GM18520 (cell line): ENCODE data around the gene ABI3BP.

Experiments
- ATAC-seq: cut with Tn5 transposase; IDR thresholded peaks from one replicate; pipeline ENCODE4 v1.9.1; 2021; ENCODE audit not compliant: unreplicated experiment

ABI3BP gene

DNA sequence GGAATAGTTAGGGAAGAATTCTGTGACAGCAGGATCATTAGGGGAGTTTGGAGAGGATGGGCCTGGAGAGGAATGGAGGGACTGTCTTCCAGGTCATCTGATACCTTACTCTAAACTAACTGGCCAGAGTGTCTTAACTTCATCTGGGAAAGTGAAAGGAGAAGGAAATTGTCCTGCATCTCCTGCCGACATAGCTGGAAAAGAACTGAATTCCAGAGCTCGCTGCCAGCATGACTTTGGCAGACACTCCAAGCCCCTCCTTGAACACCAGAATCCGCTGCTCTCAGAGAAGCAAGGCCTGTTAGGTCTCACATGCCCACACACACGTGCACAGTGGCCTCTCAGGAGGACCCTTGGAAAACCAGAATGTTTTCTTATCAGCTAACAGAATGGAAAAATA lies 10.5 kb downstream of the ABI3BP start:
- ATAC-seq = no peak

DNA sequence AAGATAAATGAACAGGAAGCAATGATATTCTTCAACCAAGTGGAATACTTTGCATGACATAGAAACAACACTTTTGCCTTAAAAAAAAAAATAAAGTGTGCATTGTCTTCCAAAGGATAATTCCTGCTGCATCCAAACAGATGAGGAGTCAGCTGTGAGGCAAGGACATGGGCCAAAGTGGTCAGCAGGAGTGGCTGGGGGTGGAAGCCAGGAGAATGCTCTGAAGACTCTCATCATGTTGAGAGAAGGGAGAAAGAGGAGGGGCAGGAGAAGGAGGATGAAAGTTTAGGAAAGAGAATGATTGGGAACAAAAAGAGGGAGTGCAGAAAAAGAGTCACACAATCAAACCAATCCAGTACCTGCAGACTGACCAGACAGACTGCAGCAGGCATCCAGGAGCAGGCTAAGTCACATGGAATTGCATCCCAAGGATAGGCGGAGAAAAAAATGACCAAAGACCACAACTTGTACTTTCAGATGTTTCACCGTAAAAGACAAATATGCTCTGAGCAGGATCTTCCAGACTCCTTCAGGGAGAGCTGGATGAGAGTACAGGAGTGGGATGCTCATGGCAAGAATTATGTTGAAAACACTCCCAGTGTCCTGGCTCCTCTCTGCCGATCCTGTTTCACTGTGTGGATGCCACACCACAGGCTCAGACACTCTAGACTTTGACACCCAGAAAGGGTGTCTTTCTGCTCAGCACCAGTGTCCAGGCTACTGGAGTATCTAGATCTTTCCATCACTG lies 11.9 kb downstream of the ABI3BP start:
- ATAC-seq = no peak

DNA sequence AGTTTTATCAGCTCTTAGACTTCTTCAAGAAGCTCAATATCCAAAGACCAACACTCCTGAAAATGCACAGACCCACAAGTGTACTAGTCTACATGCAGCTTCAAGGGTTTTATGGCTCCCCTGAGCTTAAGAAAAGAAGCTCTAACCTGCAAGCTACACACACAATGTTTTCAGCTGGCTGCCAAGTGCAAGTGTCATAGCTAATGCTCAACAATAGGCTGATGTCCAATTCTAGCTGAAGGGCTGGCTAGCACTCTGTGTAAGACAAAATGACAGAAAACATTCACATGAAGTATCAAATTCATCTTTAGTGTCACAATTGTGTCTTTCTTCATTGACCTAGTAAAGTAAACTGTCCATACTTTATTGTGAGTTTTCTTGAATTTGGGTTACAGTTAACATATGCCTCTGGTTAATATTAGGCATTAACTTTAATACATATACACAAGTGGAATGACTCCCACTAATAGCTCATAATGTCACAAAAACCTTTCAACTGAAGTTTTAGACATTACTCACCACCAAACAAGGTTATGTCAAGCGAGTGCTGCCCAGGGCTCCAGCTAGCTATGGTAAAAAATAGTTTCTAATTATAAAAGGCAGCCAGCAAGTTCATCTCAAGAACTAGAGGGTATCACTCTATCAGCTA lies 15.1 kb downstream of the ABI3BP start:
- no peak for ATAC-seq

DNA sequence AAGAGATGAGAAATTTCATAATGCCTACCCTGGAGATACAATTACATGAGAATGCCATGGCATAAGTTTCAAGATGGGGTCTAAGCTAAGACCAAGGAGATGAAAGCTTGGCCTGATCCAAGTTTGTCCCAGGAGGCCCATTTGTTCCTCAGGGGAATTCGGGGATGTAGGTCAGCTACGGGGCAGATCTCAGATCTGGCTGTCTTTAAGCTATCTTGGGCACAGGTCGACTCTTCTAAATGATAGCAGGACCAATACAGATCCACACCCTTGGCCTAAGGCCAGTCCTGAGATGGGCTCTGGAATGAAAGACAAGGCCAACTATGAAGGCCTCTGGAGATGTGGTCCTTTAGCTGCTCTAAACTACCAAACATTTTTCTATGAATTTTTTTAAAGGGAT lies 16.6 kb downstream of the ABI3BP start:
- no peak for ATAC-seq

DNA sequence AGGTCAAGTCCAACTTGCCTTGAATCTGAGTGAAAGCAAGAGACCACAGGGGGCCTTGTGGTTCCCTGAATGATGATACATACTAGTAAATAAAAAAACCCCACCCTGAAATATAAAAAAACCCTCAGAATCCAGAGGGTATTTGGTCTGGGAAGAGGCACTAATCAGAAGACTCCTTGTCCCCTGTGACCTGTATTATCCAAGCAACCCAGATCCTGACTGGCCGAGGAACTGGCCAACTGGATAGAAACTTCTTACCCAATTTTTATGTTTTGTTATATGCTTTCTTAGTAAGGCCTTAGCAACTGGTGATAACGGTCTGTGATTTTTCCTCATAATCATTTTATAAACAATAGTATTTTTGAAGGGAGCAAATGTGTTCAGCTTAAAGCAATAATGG lies 17.5 kb downstream of the ABI3BP start:
- no peak for ATAC-seq

DNA sequence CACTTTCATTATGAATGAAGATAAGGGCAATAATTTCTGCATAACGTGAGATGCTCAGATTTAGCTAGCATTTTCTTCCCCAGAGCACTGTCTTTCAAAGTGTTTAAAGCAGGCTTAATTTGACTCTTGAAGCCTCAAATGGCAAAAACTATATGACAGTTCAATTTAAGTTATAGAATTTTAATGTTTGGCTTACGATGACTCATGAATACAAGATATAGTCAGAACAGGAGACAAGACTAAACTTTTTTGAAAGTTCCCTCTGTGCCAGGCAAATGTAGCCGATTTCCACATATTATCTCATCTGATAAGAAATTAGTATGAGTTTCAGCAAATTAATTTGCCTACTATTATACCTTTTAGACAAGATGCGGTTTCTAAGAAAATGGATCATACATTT lies 19.6 kb downstream of the ABI3BP start:
- no peak for ATAC-seq

DNA sequence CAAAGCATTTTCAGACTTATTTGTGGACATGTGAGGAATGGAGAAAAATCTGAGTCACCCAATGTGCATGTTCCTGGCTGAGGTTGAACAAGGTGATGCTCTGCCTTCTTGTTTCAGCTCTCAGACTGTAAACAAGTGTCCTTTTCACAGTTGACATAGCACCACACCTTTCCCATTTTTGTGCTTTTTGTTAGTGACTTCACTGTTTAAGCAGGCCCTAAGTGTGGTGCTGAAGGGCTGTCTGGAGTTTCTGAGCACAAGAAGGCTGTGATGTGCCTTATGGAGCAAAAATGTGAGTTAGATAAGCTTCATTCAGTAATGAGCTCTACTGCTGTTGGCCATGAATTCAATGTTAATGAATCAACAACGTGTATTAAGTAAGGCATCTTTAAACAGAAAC lies 20.4 kb downstream of the ABI3BP start:
- ATAC-seq = no peak

DNA sequence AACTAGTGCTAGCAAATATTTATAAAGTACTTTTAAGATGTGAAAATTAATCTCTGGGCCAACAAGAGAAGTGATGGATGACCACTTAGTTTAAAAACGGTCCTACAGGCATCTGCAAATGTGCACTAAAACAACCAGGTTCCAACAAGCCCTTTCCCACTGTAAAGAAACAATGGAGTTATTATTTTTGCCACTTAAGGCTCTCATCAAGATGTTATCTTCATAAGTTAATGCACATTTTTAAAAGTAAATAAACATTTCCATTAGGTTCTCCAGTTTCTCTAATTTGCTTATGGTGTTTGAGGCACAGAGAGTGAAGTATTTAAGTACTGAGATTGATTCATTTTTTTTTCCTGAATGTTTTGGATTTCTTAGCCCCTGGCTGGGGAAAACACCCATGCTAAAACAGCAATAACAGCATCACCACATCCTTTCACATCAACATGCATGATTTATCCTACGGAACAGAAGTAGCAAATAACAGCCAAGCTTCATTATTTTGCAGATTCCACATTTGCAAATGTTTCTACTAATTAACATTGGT lies 20.8 kb downstream of the ABI3BP start:
- ATAC-seq = no peak

DNA sequence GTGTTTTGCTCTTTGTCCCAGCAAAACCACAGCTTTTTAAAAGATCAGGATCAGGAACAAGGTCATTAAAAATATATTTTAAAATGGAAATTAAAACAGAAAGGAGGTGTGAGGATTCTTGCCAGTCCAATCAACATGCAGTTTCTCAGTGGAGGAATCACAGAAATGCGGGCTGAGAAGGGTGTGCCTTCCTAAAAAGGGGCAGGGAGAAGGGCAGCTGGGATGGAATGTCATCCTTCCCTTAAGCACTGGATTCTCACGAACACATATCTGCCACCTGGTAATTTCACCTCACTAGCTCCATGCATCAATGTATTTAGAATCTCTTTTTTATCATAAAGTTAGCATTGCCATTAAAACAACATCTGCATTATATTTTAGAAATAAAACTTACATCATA lies 21.4 kb downstream of the ABI3BP start:
- no peak for ATAC-seq

DNA sequence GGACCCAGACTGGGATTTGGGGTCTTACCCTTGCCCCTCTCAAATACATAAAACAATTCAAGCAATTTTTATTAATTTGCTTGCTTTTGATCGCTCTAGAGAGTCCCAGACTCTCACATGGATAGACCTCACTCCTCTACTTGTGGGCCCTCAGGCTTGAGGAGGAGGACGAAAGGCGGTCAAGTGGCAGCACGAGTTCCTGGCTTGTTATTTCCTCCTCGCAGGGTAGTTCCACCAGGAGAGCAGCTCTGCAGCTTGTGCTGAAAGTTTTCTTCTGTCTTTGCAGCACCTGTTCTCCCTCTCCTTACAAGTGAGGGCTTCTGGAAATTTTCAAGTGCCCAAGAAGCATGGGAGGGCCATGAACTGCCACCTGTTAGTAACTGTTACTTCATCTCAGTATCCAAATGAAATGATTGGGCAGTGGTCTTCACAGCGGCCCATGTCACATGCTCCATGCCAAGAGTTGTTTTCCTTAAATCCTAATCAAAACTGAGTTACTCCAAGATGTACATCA lies 22.7 kb downstream of the ABI3BP start:
- ATAC-seq = no peak

DNA sequence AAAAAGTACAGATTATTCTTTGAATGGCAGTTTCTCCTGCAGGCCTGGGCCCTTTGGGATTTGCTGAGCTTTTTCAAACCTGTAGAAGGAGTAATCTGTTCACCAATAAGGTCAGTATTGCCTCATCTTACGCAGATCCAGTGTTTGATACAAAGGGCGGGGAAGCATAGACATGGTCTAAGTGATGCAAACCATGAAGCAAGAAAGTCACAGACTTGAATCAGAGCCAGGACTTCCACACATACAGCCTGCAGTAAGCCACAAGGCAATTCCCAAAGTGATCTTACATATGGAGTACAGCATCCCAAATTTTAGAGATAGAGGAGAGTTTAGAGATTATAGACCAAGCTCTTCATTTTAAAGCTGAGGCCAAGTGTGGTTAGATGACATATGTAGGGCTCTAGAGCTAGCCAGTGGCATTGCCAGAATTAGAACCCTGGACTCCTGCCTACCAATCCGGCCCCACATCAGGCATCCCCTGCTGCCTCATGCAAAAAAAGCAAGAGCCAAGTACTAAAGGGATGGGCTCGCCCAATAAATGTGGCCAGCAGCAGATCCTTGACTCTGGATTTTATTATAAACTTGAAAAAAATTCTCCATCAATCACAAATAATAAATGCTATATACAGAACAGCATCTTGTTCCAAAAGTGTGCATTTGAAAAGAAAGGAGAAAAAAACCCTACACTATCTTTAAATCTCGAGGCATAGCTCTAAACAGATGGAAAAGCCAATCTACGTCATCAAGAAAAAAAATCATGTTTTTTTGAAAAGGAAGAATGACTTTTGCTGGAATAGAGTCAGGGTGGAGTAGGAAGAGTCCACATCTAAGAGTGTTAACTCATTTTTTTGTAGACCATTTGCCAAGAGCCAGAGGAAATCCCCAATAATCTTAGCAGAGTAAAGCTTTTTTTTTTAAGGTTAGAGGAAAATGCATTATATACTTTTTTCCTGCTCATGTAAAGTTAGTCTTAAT lies 24.0 kb downstream of the ABI3BP start:
- ATAC-seq = no peak

DNA sequence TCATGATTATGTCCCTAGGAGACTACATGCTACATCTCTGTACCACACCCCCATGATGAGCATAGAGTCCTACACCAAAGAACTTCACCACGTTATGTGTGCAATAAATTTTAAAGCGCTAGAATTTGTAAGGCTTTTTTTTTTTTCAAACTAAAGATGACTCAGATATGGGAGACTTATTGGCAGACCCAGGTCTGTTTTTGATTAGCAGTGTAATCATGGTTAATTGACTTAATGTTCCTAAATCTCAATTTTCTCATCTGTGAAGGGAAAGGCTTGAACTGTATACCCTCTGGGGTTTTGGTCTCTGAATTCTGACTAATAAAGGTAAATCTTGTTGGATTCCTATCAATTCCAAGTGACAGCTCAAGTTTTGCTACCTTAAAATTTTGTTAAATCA lies 26.4 kb downstream of the ABI3BP start:
- ATAC-seq = no peak

DNA sequence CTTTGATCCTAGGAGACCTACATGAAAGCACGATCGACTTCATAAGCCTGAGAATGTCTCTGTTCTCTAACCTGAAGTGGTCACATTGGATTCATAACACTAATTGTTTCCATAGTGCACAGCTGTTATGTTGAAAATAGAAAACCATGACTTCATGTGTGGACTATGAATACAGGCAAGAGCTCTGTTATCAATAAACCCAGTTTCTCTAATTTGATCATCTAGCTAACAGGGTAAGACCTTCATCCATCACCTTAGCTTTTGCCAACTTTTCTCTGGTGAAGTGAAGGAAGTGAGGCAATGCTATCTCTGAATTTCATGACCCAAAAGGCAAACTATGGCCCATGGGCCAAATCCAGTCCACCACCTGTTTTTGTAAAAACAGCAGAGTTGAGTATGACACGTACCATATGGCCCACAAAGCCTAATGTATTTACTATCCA lies 27.2 kb downstream of the ABI3BP start:
- no peak for ATAC-seq

DNA sequence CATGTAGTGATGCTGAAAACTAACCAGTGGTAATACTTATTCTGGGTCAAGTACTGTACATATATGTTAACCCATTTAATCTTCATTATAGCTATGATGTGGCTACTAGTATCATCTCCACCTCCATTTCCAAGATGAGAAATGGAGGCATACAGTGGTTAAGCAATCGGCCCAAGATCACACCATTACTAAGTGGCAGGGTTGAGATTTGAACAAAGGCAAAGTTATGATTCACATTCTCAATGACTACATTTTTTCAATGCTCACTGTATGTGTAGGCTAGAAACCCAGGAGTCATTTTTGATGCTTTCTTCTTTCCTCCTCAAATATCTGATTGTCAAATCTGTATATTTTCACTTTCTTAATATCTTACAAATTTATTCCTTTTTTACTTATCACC lies 30.2 kb downstream of the ABI3BP start:
- ATAC-seq = no peak

DNA sequence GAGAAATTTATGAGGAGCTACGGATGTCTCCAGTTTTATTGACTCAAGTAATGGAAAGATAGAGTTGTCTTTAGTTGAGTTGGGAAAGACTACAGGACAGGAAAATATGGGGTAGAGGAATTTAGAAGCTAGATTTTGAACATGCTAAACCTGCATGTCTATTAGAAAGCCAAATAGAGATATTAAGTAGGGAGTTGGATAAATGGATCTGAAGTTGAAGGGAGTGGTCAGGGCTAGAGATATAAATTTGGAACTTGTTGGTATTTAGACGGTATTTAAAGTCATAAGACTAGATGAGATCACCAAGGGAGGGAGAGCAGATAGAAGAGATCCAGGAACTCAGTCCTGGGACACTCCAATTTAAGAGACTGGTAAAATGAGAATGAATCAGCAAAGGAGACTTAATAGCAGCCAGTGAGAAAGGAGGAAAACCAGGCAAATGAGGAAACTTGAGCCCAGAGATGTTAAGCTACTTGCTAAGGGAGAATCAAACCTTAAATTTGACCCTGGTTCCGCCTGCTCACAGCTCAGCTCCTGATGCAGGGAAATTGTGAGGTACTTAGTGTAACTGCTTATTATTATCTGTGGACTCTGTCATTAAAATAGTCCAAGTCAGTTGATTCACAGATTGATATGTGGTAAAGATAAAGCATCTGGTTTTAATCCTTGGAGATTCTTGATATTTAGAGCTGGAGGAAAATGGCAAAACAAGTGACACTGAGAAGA lies 35.8 kb downstream of the ABI3BP start:
- no peak for ATAC-seq

DNA sequence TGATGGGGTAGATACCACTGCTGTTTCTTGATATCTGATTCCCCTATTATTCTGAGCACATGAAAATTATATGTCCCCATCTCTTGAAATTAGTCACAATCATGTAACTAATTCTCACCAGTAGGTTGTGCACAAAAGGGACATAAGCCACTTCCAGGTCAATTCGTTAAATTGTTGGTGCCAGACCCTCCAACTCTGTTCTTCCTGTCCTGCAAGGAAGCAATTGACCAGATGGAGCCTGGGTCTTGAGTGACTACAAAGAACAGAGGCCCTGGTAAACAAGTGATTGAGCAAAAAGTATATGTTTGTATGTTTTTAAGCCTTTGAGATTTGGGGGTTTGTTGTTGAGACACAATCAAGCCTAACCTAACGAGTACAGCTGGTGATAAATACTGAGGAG lies 36.9 kb downstream of the ABI3BP start:
- ATAC-seq = no peak

DNA sequence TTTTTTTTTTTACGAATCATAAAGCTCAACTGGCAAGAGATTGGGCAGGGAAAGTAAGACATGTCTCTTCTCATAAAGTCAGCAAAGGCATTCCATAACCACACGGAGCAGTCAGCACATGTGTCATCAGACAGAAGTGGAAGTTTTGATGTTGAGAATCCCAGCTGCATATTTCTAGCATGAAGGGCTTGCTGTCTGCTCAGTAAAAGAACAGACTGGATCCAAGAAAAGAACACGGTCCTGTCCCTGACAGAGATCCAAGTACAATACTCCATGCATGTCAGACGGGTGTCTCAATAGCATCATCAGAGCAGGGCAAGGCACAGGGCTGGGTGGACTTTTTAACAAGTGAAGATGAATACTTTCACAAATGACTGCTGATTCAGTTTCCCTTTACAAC lies 38.2 kb downstream of the ABI3BP start:
- no peak for ATAC-seq

DNA sequence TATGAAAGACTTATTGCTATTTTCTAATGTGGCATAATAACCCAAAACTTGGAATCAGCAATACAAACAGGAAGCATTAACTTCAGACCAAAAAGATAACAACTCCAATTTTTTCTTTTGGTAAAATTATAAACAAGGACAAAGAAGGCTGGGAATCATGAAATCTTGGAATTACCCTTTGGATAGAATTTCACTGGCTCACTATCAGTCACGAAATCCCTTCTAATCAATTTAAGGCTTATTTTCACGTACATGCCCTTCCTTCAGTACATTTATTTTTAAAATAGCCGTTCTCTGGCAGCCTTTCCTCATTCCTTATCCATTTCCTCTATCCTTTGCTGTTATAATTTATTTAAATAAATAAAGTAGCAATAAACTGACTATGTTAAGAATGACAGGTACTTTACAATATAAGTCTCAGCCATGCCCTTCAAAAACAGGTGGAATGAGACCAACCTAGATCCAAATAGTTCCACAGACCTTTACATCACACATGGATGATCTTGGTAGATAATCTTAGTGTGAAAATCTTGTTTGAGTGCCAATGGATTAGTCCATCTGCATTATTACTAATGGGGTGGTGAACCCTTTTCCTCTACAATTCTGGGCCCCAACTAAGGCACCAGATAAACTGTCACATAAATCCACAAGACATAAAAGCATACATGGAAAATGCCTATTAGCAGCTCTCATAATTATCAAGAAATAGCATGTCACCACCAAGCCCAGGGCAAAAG lies 38.9 kb downstream of the ABI3BP start:
- no peak for ATAC-seq

DNA sequence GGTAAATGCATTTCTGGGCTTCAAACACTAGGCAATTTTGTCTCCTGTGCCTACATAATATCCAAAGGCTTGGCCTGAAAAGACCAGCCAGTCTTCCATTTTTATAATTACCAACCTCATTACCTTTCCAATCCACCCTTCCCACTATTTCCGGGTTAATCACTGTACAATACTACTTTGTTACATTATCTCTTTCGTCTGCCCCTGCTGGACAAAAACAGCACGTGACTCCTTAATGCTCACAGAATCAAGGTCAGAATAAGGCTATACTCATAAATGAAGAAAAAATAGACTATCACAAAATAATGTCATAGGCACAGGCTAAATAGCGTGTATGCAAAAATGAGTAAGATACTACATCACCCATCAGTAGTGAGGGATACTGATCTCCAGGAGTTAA lies 40.1 kb downstream of the ABI3BP start:
- no peak for ATAC-seq

DNA sequence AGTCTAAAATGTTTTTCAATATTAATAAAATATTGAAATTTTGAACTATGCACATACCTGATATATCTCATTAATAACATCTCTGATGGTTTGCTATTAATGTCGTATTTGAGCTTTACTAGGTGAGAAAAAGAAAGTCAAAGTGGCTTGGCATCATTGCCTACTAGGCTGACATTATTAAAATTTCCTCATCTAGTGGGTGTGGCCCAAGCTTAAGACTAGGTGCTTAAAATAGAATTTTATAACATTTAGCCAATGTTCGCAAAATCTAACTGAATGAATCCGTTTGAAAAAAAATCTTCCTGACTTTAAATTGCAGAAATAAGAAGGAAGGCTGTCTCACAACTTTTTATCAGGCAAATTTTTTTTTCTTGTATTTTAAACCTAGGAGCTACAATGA lies 46.1 kb downstream of the ABI3BP start:
- no peak for ATAC-seq
